GM21367 (cell line): ENCODE measurements around the gene PTPN2.

Source experiments
- ATAC-seq: cut with Tn5 transposase; IDR thresholded peaks from one replicate; pipeline ENCODE4 v1.9.1; 2021; ENCODE audit not compliant: unreplicated experiment

The PTPN2 gene

DNA sequence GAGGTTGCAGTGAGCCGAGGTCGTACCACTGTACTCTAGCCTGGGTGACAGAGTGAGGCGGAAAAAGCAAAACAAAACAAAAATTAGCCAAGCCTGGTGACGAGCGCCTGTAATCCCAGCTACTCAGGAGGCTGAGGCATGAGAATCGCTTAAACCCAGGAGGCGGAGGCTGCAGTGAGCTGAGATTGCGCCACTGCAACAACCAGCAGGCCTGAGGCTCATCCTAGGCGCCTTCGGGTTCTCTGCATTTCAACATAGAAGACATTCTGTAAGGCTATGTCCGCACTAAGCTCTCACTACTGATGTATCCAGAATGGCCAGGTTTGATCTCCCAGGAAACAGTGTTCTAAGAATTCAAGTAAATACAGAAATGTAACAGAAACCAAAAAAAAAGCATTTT, 23.5 kb downstream of the PTPN2 start:
- ATAC-seq: no peak

- no peak for ATAC-seq
Observed at GRCh38 chr18:12858991-12859390, 25.0 kb downstream of the PTPN2 start.

DNA sequence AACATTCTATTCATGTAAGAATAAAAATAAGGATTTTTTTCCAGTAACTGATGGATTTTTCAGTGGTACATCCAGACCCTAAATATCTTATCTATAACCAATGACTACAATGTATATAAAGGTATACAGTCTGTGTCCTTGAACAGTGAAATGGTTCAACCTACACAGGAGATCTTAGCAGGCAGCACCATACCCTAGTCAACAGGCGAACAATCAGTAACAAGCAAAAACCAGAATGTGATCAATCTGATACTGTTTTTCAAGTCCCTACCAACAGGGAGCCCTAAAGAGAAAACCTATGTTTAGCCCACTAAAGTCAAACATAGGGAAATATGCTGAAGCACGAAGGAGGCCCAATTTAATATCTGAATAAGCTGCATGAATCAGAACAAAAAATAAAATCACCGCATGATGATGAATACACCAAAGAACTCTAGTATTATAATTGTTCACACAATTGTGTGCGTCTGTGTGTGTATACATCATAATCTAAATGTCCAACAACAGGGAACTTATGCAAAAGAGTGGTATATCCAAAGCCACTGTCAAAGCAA, 26.0 kb downstream of the PTPN2 start:
- no peak for ATAC-seq

DNA sequence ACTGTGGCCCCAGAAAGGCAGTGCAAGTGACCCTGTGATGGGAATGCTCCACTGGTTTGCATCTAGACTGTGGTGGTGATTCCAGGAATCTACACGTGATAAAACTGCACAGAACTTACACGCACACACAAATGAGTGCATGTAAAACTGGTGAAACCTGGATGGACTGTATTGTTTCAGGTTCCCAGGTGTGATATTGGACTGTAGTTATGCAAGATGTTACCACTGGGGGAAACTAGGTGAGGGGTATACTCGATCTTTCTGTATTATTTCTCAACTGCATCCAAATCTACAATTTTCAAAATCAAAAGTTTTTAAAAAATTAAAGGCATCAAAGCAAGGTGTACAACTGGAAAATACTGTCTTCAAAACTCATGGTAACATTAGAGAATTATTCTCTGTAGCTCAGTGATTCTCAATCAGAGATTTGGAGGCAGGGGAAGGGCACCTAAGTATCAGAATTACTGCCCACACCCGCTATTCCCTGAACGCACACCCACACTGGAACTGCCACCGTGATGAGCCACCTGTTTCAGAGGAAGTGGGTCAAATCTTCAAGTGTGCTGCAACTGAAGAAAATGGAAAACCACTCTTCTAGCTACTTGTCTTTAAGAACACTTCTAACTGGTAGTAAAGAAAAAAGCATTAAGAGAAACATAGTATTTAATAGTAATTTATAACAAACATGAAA, 26.7 kb downstream of the PTPN2 start:
- ATAC-seq: no peak

GRCh38 chr18:12855916-12856315, 28.1 kb downstream of the PTPN2 start:
- no peak for ATAC-seq

GRCh38 chr18:12852566-12853315, 31.3 kb downstream of the PTPN2 start:
- ATAC-seq: no peak

DNA sequence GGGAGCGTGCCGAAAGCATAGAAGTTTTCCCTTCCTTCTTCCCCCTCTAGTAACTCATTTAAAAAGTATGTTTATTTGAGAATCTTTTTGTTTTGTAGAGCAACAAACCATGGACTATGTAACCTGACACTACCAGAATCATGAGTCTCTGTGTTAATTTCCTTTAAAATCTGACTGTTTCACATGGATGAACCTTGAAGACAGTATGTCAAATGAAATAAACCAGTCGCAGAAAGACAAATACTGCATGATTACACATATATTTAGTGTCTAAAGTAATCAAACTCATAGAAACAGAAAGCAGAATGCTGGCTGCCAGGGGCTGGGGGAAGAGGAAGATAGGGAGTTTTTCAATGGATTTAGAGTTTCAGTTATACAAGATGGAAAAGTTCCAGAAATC, 32.3 kb downstream of the PTPN2 start:
- ATAC-seq: no peak

DNA sequence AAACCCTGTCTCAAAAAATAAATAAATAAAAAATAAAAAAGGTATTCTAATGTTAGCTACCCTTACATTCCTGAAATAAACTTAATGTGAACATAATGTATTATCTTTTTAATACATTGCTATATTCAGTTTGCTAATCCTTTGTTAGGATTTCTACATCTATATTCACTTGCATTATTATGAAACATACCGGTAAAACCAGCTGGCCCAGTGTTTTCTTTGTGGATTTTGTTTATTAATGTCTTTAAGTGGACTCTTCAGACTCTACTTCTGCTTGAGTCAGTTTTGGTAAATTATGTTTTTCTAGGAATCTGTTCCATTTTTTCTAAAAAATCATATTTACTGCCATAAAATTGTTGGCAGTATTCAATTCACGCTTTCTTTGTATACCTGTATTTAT, 34.5 kb downstream of the PTPN2 start:
- ATAC-seq: no peak

DNA sequence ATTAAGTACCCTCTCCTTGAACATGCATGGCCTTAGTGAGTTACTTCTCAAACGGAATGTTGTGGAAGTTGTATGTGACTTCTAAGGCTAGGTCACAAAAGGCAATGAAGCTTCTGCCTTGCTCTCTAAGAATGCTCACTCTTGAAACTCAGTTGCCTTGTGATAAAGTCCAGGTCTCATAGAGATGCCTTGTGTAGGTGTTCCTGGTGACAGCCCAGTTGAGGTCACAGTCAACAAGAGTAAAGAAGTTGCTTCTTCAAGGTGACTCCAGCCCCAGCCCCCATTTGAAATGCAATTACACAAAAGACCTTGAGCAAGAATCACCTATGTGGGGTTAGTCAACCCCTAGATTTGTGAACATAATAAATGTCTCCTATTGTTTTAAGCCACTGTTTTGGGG, 35.6 kb downstream of the PTPN2 start:
- no peak for ATAC-seq

- ATAC-seq: no peak
Observed at GRCh38 chr18:12844391-12844790, 39.6 kb downstream of the PTPN2 start.

GRCh38 chr18:12843420-12844350, 40.4 kb downstream of the PTPN2 start:
- no peak for ATAC-seq

GRCh38 chr18:12842459-12843380, 41.3 kb downstream of the PTPN2 start:
- ATAC-seq: no peak

DNA sequence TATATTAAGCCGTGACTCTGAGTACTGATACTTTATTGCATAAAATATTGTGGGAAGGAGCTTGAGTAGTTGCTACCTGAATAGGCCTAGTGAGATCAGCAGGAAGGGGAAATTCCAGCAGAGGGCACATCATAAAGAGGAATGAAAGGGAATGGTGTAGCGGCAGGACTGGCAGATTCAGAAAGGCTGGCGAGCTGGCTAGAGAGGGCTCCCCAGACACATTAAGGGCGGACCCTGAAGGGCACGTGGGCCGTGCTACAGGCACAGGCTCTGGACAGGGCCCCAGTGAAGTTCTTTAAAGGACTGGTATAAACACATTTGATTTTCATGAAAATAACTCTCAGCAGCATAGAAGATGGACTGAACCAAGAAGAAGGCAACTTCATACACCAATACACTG, 43.0 kb downstream of the PTPN2 start:
- ATAC-seq: no peak

DNA sequence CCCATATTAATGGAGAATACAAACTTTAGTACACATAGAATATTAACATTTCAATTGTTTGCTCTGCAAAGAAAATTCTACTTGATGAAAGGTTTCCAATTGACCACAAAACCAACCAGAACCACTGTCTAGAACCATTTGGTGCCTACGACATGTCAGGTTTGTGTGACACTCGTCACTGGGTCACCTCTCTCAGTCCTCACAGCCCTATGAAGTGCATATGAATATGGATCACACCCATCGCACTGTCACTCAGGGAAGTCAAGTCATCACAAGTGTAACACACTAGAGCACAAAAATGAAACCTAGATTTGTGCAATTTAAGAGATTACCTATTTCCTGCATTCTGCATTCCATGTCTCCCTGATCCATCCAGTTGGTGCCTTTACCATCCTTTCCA, 43.7 kb downstream of the PTPN2 start:
- ATAC-seq: no peak

GRCh38 chr18:12839526-12840196, 44.4 kb downstream of the PTPN2 start:
- peak; percentile 64 for ATAC-seq

DNA sequence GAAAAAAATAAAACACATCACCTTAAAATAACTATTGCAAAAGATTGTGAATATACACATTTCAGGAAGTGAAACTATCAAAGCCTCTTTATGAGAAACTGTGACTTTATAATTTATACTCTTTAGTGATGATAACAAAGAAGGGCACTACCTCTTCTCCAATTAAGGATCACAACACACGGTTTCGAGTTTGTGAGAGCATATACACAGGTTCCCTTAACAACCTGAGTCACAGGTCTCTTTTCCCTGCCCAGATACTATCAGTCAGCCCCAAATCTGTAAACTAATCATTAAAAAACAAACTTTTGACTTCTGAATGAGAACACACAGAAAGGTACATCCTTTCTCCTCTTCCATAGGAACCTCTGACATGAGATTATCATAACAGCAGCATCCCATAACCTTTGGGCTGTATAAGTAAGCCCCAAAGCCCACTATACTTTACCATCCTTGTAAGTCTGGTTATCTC, 44.9 kb downstream of the PTPN2 start:
- peak; percentile 39 for ATAC-seq

- no peak for ATAC-seq
Observed at GRCh38 chr18:12838178-12838634, 45.8 kb downstream of the PTPN2 start.

DNA sequence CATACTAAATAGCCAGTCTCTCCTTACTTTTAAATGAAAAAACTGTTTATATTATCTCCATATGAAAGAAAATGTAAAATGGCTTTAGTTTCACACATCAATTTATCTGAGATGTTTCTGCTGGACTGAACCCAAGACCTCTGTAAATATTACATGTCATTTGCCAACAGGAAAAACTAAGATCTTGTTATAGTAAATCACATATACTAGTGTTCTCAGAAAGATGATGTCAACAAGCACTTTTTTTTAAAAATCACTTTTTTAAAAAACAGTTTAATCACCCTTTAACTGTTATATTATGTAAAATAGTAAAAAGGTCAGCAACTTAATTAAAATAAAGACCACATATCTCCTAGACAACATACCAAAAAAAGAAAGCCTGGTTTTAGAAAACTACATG, 46.3 kb downstream of the PTPN2 start:
- no peak for ATAC-seq

DNA sequence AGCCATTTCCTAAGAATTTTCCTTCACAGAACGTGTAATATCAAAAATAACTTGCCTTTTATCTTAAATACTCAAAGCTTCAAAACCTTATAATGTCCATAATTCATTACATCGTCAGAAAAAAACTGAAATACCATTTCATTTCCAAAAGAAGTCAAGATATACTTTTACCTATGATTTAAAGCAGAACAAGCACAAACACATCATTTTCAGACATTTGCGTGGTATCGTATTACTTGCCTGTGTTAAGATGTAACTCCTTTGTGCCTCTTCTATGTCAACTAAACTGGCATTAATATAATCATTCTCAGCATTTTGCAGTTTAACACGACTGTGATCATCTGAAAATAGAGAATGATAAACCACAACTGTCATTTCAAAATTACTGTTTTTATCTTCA, 47.5 kb downstream of the PTPN2 start:
- no peak for ATAC-seq
